GM21786 (cell line): Measurements from ENCODE around the gene DNMT1.

ENCODE experiments used
- ATAC-seq: cut with Tn5 transposase; IDR thresholded peaks from one replicate; pipeline ENCODE4 v1.9.1; 2021; ENCODE audit not compliant: unreplicated experiment

DNMT1 gene

GRCh38 chr19:10115392-10116084 is 79.2 kb downstream of the DNMT1 start:
- ATAC-seq: no peak

- no peak for ATAC-seq
Observed at GRCh38 chr19:10114651-10115391, 79.9 kb downstream of the DNMT1 start.

GRCh38 chr19:10113964-10114650 is 80.6 kb downstream of the DNMT1 start:
- no peak for ATAC-seq

GRCh38 chr19:10113592-10113963 is 81.2 kb downstream of the DNMT1 start:
- ATAC-seq: no peak

- ATAC-seq: no peak
Observed at GRCh38 chr19:10112895-10113591, 81.7 kb downstream of the DNMT1 start.

- ATAC-seq: no peak
Observed at GRCh38 chr19:10112037-10112761, 82.6 kb downstream of the DNMT1 start.

- ATAC-seq: no peak
Observed at GRCh38 chr19:10111405-10111811, 83.3 kb downstream of the DNMT1 start, which contains the start of gene P2RY11. Gene P2RY11 (plus strand): TSS chr19:10111693. CDS start chr19:10111722, 29 bp downstream.

- ATAC-seq: no peak
Observed at GRCh38 chr19:10110972-10111317, 83.8 kb downstream of the DNMT1 start.

- ATAC-seq: no peak
Observed at GRCh38 chr19:10110076-10110971, 84.4 kb downstream of the DNMT1 start.

- no peak for ATAC-seq
Observed at GRCh38 chr19:10109528-10109927, 85.2 kb downstream of the DNMT1 start.

GRCh38 chr19:10107817-10108367 is 86.9 kb downstream of the DNMT1 start:
- no peak for ATAC-seq

GRCh38 chr19:10107254-10107653 is 87.5 kb downstream of the DNMT1 start:
- no peak for ATAC-seq

GRCh38 chr19:10106100-10106936 is 88.4 kb downstream of the DNMT1 start, which contains the start of gene PPAN:
Gene PPAN (plus strand): TSS chr19:10106362. CDS start chr19:10106395, 33 bp downstream.
- peak; percentile 43 for ATAC-seq

GRCh38 chr19:10105509-10106099 is 89.1 kb downstream of the DNMT1 start:
- ATAC-seq: no peak

- peak; percentile 40 for ATAC-seq
Observed at GRCh38 chr19:10104665-10105508, 89.9 kb downstream of the DNMT1 start.

GRCh38 chr19:10104130-10104513 is 90.6 kb downstream of the DNMT1 start:
- no peak for ATAC-seq

GRCh38 chr19:10102787-10103236 is 91.9 kb downstream of the DNMT1 start:
- no peak for ATAC-seq
